Measurements from ENCODE around the gene CCNY.

Gene CCNY

GRCh38 chr10:35367107-35367859, 31.0 kb downstream of the CCNY start:
- Histone ChIP-seq H3K27me3 (replicated peaks) (no peaks in the 10 kb centered on the region), H3K27ac (no peak overlapping the region), H3K36me3 (replicated peaks) (no peaks in the 10 kb centered on the region), H3K4me3 (ENCODE audit: low read depth, low read length) (no peak overlapping the region)
- no peak for TF ChIP-seq CTCF (IDR thresholded peaks at IDR 0.05; ENCODE audit: low read depth, low read length, missing control alignments)
- in situ Hi-C loops (cut with HindIII; ENCODE audit: low pct_ligation_motif_present, low sequenced_read_pairs), result no loop called here
- DNase-seq, result no peak

GRCh38 chr10:35367982-35368381, 31.7 kb downstream of the CCNY start:
- H3K36me3 ChIP-seq (replicated peaks), result no peaks in the 10 kb centered on the region
- no peaks in the 10 kb centered on the region for H3K27me3 ChIP-seq (replicated peaks)
- no peak overlapping the region for H3K4me3 ChIP-seq (ENCODE audit: low read depth, low read length)
- TF ChIP-seq CTCF (IDR thresholded peaks at IDR 0.05; ENCODE audit: low read depth, low read length, missing control alignments), result no peak
- DNase-seq, result no peak
- no peak overlapping the region for H3K27ac ChIP-seq
- in situ Hi-C loops (cut with HindIII; ENCODE audit: low pct_ligation_motif_present, low sequenced_read_pairs), result no loop called here

GRCh38 chr10:35368485-35369048, 32.3 kb downstream of the CCNY start:
- Histone ChIP-seq H3K36me3 (replicated peaks) (no peaks in the 10 kb centered on the region), H3K4me3 (ENCODE audit: low read depth, low read length) (no peak overlapping the region), H3K27me3 (replicated peaks) (no peaks in the 10 kb centered on the region), H3K27ac (no peak overlapping the region)
- in situ Hi-C loops (cut with HindIII; ENCODE audit: low pct_ligation_motif_present, low sequenced_read_pairs), result no loop called here
- no peak for DNase-seq
- no peak for TF ChIP-seq CTCF (IDR thresholded peaks at IDR 0.05; ENCODE audit: low read depth, low read length, missing control alignments)

- Histone ChIP-seq H3K36me3 (replicated peaks) (no peaks in the 10 kb centered on the region), H3K4me3 (ENCODE audit: low read depth, low read length) (no peak overlapping the region), H3K27me3 (replicated peaks) (no peaks in the 10 kb centered on the region), H3K27ac (no peak overlapping the region)
- no peak for TF ChIP-seq CTCF (IDR thresholded peaks at IDR 0.05; ENCODE audit: low read depth, low read length, missing control alignments)
- DNase-seq, result no peak
- in situ Hi-C loops (cut with HindIII; ENCODE audit: low pct_ligation_motif_present, low sequenced_read_pairs), result no loop called here
Observed at GRCh38 chr10:35369049-35369611, 32.8 kb downstream of the CCNY start.

- H3K27ac ChIP-seq, result no peak overlapping the region
- TF ChIP-seq CTCF (IDR thresholded peaks at IDR 0.05; ENCODE audit: low read depth, low read length, missing control alignments), result no peak
- H3K36me3 ChIP-seq (replicated peaks), result no peaks in the 10 kb centered on the region
- H3K27me3 ChIP-seq (replicated peaks), result no peaks in the 10 kb centered on the region
- in situ Hi-C loops (cut with HindIII; ENCODE audit: low pct_ligation_motif_present, low sequenced_read_pairs), result no loop called here
- no peak overlapping the region for H3K4me3 ChIP-seq (ENCODE audit: low read depth, low read length)
- DNase-seq, result no peak
Observed at GRCh38 chr10:35371731-35372130, 35.4 kb downstream of the CCNY start.

Data from brain microvascular endothelial cell (primary cell).